IPS-15b (cell line): ENCODE data around the gene GNG7.
"Not testable (repeated sequence)": the region's sequence is repeated elsewhere in the genome, so short reads cannot be mapped to it uniquely, and the experiment has no call there.

Experiments used
- H3K27me3 ChIP-seq: one replicate; pipeline ENCODE4 v1.6.1; 2013; ENCODE audit warnings: low read length; ENCODE audit not compliant: control insufficient read depth, insufficient read depth
- H3K36me3 ChIP-seq: one replicate; pipeline ENCODE4 v1.6.1; 2013; ENCODE audit warnings: low read length; ENCODE audit not compliant: control insufficient read depth, insufficient read depth
- H3K4me1 ChIP-seq: one replicate; pipeline ENCODE4 v1.6.1; 2013; ENCODE audit warnings: mild to moderate bottlenecking, low read length; ENCODE audit not compliant: control insufficient read depth, insufficient read depth
- H3K4me3 ChIP-seq: one replicate; pipeline ENCODE4 v1.5.1; 2013; ENCODE audit warnings: low read depth, low read length
- H3K9ac ChIP-seq: one replicate; pipeline ENCODE4 v1.6.1; 2013; ENCODE audit warnings: low read depth, mild to moderate bottlenecking, low read length
- H3K9me3 ChIP-seq: one replicate; pipeline ENCODE4 v1.6.1; 2013; ENCODE audit warnings: mild to moderate bottlenecking, low read length; ENCODE audit not compliant: control insufficient read depth, insufficient read depth

The GNG7 gene

GRCh38 chr19:2659856-2660432, 42.5 kb downstream of the GNG7 start:
- Histone ChIP-seq H3K27me3 (no peaks in the 10 kb centered on the region), H3K4me3 (no peak overlapping the region), H3K4me1 (no peaks in the 10 kb centered on the region), H3K9ac (no peak overlapping the region), H3K9me3 (peaks cover 5% of the 10 kb centered on the region), H3K36me3 (no peaks in the 10 kb centered on the region)

GRCh38 chr19:2656533-2656932, 46.0 kb downstream of the GNG7 start:
- Histone ChIP-seq H3K9ac (no peak overlapping the region), H3K27me3 (no peaks in the 10 kb centered on the region), H3K9me3 (peaks cover under 1% of the 10 kb centered on the region), H3K4me1 (peaks cover 4% of the 10 kb centered on the region), H3K4me3 (no peak overlapping the region), H3K36me3 (no peaks in the 10 kb centered on the region)

- peaks cover 4% of the 10 kb centered on the region for H3K4me1 ChIP-seq
- H3K27me3 ChIP-seq, result no peaks in the 10 kb centered on the region
- no peak overlapping the region for H3K9ac ChIP-seq
- no peaks in the 10 kb centered on the region for H3K9me3 ChIP-seq
- peak overlapping the region; percentile 39 for H3K4me3 ChIP-seq
- no peaks in the 10 kb centered on the region for H3K36me3 ChIP-seq
Measured at GRCh38 chr19:2653710-2654707, 48.5 kb downstream of the GNG7 start.

- no peaks in the 10 kb centered on the region for H3K36me3 ChIP-seq
Measured at GRCh38 chr19:2653218-2653617, 49.3 kb downstream of the GNG7 start.

GRCh38 chr19:2652504-2653099, 49.9 kb downstream of the GNG7 start:
- Histone ChIP-seq H3K4me1 (peaks cover 4% of the 10 kb centered on the region), H3K9ac (no peak overlapping the region), H3K9me3 (no peaks in the 10 kb centered on the region), H3K36me3 (no peaks in the 10 kb centered on the region), H3K4me3 (no peak overlapping the region), H3K27me3 (no peaks in the 10 kb centered on the region)

More at GRCh38 chr19:2653218-2653617, 49.3 kb downstream of the GNG7 start:
- Histone ChIP-seq H3K4me1 (peaks cover 4% of the 10 kb centered on the region), H3K9me3 (no peaks in the 10 kb centered on the region), H3K4me3 (no peak overlapping the region), H3K9ac (no peak overlapping the region), H3K27me3 (no peaks in the 10 kb centered on the region)

GRCh38 chr19:2651002-2651733, 51.3 kb downstream of the GNG7 start:
- not testable (repeated sequence) for H3K9me3 ChIP-seq, H3K4me3 ChIP-seq, H3K9ac ChIP-seq, H3K27me3 ChIP-seq, H3K36me3 ChIP-seq, H3K4me1 ChIP-seq

- no peak overlapping the region for H3K9ac ChIP-seq
- H3K4me1 ChIP-seq, result peaks cover 4% of the 10 kb centered on the region
- H3K4me3 ChIP-seq, result no peak overlapping the region
- H3K9me3 ChIP-seq, result no peaks in the 10 kb centered on the region
- no peaks in the 10 kb centered on the region for H3K36me3 ChIP-seq
- no peaks in the 10 kb centered on the region for H3K27me3 ChIP-seq
Measured at GRCh38 chr19:2650515-2650914, 52.0 kb downstream of the GNG7 start.

- no peaks in the 10 kb centered on the region for H3K9me3 ChIP-seq
- H3K36me3 ChIP-seq, result no peaks in the 10 kb centered on the region
- H3K27me3 ChIP-seq, result no peaks in the 10 kb centered on the region
- no peaks in the 10 kb centered on the region for H3K4me1 ChIP-seq
- H3K9ac ChIP-seq, result no peak overlapping the region
- H3K4me3 ChIP-seq, result no peak overlapping the region
Measured at GRCh38 chr19:2648528-2648937, 54.0 kb downstream of the GNG7 start.

GRCh38 chr19:2648099-2648498, 54.4 kb downstream of the GNG7 start:
- no peaks in the 10 kb centered on the region for H3K9me3 ChIP-seq
- no peaks in the 10 kb centered on the region for H3K36me3 ChIP-seq
- no peak overlapping the region for H3K9ac ChIP-seq
- H3K27me3 ChIP-seq, result no peaks in the 10 kb centered on the region
- H3K4me3 ChIP-seq, result no peak overlapping the region
- no peaks in the 10 kb centered on the region for H3K4me1 ChIP-seq

- Histone ChIP-seq H3K9ac (no peak overlapping the region), H3K4me1 (no peaks in the 10 kb centered on the region)
Measured at GRCh38 chr19:2646866-2647535, 55.5 kb downstream of the GNG7 start.

GRCh38 chr19:2645826-2646225, 56.7 kb downstream of the GNG7 start:
- no peaks in the 10 kb centered on the region for H3K36me3 ChIP-seq
- no peaks in the 10 kb centered on the region for H3K4me1 ChIP-seq
- H3K27me3 ChIP-seq, result no peaks in the 10 kb centered on the region
- no peak overlapping the region for H3K9ac ChIP-seq
- H3K4me3 ChIP-seq, result no peak overlapping the region
- H3K9me3 ChIP-seq, result no peaks in the 10 kb centered on the region

More at GRCh38 chr19:2646866-2647535, 55.5 kb downstream of the GNG7 start:
- H3K27me3 ChIP-seq, result no peaks in the 10 kb centered on the region
- no peak overlapping the region for H3K4me3 ChIP-seq
- no peaks in the 10 kb centered on the region for H3K36me3 ChIP-seq
- H3K9me3 ChIP-seq, result no peaks in the 10 kb centered on the region
